IMR-90 (cell line): ENCODE results near the gene MRPL49.

Source experiments
- CTCF ChIP-seq: conservative IDR thresholded peaks from 2 replicates; pipeline ENCODE4 v1.5.1; 2012; ENCODE audit warnings: mild to moderate bottlenecking, low read depth, low read length, improper control_type of control experiment
- POLR2A ChIP-seq: IDR thresholded peaks from 2 replicates; pipeline ENCODE4 v1.6.1; 2012; ENCODE audit warnings: mild to moderate bottlenecking, low read depth, low read length
- RAD21 ChIP-seq: IDR thresholded peaks from 2 replicates; pipeline ENCODE4 v1.6.1; 2012; ENCODE audit warnings: low read length, improper control_type of control experiment

- no peak for TF ChIP-seq POLR2A
- no peak for TF ChIP-seq CTCF
- no peak for TF ChIP-seq RAD21
Measured at GRCh38 chr11:65115361-65116082, 6.6 kb upstream of the MRPL49 start.
